Measurements from ENCODE around the gene APBA1.

DNA sequence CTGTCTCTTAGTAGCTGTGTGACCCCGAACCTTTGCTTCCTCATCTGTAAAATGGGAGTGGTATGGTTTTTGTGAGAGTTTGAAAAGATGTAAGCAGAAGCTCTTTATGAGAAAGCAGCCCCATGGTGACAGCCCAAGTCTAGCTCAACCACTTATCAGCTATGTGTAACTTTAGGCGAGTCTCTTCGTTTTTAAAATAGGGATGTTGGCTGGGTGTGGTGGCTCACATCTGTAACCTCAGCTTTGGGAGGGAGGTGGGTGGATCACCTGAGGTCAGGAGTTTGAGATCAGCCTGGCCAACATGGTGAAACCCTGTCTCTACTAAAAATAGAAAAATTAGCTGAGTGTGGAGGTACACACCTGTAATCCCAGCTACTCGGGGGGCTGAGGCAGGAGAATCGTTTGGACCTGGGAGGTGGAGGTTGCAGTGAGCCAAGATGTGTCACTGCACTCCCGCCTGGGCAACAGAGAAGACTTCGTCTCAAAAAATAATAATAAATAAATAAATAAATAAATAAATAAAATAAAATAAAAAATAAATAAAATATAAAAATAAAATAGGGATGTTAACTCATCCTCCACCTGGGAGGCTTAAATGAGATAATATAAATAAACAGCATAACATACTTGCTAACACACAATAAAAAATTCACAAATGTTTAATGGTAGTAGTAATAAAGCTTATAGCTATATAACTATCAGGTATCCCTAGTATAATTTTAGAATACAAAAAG, 71.7 kb downstream of the APBA1 start:
- TF ChIP-seq REST (IDR thresholded peaks at IDR 0.05; ENCODE audit: insufficient replicate concordance, low read depth): no peak
- TF ChIP-seq CTCF (IDR thresholded peaks at IDR 0.05; ENCODE audit: insufficient read depth, low read length): no peak
